ENCODE results near the gene MBD3L2.

DNA sequence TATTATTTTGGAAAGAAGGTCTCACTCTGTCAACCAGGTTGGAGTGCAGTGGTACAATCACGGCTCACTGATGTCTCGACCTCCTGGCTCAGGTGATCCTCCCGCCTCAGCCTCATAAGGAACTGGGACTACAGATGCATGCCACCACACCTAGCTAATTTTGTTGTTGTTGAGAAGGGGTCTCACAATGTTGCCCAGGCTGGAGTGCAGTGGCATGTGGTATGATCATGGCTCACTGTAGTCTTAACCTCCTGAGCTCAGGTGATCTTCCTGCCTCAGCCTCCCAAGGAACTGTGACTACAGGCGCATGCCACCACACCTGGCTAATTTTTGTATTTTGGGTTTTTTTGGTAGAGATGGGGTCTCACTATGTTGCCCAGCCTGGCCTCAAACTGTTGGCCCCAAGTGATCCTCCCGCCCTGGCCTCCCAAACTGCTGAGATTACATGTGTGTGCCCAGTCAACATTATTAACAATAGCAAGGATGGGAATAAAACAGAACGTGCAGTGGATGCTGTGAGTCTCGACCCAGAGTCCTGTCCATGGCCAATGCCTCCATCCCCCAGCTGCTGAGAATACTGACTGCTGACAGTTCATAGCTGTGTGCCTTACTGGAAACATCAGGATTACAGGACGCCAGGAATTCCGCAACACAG is 14.8 kb downstream of the MBD3L2 start:
- TF ChIP-seq, protein P1, sequence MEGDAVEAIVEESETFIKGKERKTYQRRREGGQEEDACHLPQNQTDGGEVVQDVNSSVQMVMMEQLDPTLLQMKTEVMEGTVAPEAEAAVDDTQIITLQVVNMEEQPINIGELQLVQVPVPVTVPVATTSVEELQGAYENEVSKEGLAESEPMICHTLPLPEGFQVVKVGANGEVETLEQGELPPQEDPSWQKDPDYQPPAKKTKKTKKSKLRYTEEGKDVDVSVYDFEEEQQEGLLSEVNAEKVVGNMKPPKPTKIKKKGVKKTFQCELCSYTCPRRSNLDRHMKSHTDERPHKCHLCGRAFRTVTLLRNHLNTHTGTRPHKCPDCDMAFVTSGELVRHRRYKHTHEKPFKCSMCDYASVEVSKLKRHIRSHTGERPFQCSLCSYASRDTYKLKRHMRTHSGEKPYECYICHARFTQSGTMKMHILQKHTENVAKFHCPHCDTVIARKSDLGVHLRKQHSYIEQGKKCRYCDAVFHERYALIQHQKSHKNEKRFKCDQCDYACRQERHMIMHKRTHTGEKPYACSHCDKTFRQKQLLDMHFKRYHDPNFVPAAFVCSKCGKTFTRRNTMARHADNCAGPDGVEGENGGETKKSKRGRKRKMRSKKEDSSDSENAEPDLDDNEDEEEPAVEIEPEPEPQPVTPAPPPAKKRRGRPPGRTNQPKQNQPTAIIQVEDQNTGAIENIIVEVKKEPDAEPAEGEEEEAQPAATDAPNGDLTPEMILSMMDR (IDR thresholded peaks at IDR 0.05): no peak
- no peak for TF ChIP-seq POLR2A (IDR thresholded peaks at IDR 0.05)
